Measurements from ENCODE around the gene ASPA.

- TF ChIP-seq, protein P1, sequence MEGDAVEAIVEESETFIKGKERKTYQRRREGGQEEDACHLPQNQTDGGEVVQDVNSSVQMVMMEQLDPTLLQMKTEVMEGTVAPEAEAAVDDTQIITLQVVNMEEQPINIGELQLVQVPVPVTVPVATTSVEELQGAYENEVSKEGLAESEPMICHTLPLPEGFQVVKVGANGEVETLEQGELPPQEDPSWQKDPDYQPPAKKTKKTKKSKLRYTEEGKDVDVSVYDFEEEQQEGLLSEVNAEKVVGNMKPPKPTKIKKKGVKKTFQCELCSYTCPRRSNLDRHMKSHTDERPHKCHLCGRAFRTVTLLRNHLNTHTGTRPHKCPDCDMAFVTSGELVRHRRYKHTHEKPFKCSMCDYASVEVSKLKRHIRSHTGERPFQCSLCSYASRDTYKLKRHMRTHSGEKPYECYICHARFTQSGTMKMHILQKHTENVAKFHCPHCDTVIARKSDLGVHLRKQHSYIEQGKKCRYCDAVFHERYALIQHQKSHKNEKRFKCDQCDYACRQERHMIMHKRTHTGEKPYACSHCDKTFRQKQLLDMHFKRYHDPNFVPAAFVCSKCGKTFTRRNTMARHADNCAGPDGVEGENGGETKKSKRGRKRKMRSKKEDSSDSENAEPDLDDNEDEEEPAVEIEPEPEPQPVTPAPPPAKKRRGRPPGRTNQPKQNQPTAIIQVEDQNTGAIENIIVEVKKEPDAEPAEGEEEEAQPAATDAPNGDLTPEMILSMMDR (conservative IDR thresholded peaks at IDR 0.05; ENCODE audit: low read length): peak; percentile 72
- TF ChIP-seq EZH2phosphoT487 (IDR thresholded peaks at IDR 0.05; ENCODE audit: borderline replicate concordance, low read depth, low read length): no peak
Measured at GRCh38 chr17:3447625-3448024, 28.2 kb upstream of the ASPA start.
